ENCODE results near the gene GRB7.
"Not testable (repeated sequence)": the region's sequence is repeated elsewhere in the genome, so short reads cannot be mapped to it uniquely, and the experiment has no call there.

Gene GRB7

DNA sequence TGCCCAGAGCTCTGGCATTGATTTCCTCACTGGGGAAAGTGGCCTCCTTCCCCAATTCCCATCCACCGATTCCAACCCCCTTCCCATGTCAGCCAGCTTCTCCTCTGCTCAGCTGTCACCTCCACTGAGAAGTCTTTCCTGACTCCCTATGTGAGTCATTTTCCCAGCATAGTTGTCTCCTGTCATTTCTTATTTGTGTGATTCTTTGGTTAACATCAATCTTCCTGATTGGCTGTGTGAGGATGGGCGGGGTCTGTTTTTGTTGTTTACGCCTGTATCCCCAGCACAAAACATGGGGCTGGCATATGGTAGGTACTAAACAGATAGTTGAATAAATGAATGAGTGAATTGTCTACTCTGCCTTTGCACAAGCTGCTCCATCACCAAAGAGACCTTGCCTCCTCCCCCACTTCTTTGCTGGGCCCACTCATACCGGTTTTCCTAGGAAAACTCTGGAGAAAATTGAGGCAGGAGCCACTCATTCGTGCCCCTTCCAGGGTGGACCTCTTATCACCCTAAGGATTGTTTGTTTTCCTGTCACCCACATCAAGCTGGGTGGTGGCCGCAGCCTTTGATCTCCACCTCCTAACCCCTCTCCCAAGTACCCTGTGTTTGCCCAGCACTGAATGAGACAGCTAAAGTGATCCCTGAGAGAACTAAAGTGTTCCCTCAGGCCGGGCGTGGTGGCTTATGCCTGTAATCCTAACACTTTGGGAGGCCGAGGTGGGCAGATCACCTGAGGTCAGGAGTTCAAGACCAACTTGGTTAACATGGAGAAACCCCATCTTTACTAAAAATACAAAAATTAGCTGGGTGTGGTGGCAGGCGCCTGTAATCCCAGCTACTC, 1.2 kb upstream of the GRB7 start:
- no peak for DNase-seq (ENCODE audit: low spot score)

- DNase-seq (ENCODE audit: low spot score): no peak
Observed at GRCh38 chr17:39737206-39737759, 455 bp upstream of the GRB7 start.

GRCh38 chr17:39738568-39738901, 797 bp downstream of the GRB7 start:
- no peak for DNase-seq (ENCODE audit: low spot score)

DNA sequence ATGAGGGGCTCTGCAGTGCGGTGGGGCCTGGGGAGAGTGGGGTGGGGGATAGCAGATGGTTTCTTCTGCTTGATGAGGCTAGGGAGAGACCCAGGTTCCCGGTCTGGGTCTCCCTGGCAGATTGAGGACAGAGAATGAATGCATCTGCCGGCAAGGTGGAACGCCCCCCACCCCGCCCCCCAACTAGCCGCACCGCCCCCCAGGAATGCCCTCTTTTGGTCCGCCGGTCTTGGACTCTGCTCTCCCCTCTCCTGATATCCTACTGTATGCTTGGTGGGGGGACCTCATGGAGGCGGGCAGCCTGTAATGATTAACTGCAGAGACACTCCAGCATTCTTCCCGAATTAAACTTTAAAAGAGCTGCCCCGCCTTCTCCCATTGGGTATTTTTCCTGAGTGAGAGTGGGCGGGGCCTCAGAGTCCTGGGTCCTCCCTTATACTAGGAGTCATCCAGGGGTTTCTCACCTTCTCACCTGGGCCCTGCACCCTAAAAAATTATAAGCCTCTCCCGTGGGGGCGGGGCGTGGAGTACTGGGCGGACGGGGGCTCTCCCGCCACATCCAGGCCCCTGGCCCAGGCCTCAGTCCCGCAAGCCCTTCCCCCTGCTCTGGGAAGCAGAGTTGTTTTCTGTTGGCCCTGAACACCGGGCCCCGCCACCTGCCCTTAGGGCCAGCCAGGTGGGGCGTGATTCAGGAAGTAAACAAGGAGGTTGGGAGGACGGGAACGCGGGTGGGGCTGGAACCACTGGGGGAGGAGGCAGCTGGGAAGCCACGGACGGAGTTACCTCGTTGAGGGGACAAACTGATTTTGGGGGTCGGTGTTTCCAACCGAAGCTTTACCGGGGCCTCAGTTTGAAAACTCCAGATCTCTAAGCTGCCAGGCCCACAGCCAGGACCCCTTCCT, 1.5 kb downstream of the GRB7 start:
- DNase-seq (ENCODE audit: low spot score): peak; percentile 77

DNA sequence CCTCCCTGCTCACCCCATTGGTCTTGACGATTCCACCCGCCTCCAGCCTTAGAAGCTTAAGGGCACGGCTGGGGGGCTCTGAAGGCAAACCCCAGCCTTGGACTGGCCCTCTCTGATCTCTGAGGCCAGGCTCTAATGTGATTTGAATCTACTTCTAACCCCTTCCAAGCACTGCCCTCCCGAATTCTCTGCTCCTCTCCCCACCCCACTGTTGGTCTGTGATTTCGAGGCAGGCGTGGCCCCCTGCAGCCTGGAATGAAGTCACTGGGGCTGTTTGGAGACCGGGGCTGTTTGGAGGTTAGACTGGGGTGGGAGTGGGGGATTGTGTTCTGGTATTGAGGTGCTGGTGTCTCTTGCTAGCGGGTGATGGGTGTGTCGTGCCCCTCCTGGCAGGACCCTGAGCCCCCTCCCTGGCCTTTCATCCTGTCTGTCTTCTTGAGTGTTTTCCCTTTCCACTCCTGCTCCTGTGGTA, 2.2 kb downstream of the GRB7 start:
- DNase-seq (ENCODE audit: low spot score): no peak

- no peak for DNase-seq (ENCODE audit: low spot score)
Observed at GRCh38 chr17:39740357-39741111, 2.8 kb downstream of the GRB7 start.

- no peak for DNase-seq (ENCODE audit: low spot score)
Observed at GRCh38 chr17:39742126-39742855, 4.6 kb downstream of the GRB7 start.

DNA sequence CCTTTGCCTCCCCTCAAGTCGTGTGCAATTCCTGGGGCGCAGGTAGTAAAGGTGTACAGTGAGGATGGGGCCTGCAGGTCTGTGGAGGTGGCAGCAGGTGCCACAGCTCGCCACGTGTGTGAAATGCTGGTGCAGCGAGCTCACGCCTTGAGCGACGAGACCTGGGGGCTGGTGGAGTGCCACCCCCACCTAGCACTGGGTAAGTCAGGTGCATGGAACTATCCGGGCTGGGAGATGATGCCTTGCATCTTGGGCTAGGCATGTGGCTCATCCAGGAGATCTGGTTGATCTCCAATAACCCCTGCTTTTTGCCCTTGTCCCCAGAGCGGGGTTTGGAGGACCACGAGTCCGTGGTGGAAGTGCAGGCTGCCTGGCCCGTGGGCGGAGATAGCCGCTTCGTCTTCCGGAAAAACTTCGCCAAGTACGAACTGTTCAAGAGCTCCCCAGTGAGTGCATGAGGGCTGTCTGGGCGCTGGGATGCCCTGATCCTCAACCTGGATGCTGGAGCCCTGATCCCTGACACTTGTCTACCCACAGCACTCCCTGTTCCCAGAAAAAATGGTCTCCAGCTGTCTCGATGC, 5.2 kb downstream of the GRB7 start:
- DNase-seq (ENCODE audit: low spot score): no peak

DNA sequence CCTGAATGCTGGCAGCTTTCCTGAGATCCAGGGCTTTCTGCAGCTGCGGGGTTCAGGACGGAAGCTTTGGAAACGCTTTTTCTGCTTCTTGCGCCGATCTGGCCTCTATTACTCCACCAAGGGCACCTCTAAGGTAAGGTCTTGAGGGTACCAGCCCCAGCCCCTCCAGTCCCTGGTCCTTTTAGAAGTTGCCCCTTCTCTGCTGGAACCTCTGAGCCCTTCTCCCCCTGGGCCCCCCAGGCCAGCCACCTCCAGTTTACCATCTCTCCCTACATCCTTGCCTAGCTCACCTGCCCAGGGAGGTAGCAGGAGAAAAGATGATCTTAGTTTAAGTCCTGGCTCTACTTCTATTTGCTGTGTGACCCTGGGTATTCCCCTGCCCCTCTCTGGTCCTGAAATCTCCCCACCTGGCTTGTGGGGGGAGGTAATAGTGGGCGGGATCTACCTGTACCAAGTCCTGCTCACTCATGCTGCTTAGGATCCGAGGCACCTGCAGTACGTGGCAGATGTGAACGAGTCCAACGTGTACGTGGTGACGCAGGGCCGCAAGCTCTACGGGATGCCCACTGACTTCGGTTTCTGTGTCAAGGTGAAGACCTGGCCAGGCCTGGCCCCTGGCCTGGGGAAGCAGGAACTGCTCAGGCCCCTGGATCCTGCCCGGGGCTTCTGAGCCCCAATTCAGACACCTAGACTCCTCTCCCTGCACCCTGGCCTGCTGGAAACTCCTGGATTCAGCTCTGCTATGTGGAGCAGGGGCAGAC, 6.5 kb downstream of the GRB7 start:
- no peak for DNase-seq (ENCODE audit: low spot score)

DNA sequence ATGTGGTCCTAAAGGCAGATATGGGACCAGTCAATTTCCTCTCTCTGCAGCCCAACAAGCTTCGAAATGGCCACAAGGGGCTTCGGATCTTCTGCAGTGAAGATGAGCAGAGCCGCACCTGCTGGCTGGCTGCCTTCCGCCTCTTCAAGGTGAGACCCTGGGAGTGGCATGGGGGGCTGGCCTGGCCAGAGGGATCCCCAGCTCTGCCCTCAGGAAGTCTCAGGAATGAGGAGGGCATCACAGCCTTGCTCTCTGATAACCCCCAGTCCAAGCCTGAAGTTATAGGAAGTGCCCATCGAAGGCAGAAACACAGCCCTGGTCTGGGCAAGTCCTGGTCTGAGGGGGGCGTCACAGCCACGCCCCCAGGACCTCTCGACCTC, 7.1 kb downstream of the GRB7 start:
- DNase-seq (ENCODE audit: low spot score): no peak

DNA sequence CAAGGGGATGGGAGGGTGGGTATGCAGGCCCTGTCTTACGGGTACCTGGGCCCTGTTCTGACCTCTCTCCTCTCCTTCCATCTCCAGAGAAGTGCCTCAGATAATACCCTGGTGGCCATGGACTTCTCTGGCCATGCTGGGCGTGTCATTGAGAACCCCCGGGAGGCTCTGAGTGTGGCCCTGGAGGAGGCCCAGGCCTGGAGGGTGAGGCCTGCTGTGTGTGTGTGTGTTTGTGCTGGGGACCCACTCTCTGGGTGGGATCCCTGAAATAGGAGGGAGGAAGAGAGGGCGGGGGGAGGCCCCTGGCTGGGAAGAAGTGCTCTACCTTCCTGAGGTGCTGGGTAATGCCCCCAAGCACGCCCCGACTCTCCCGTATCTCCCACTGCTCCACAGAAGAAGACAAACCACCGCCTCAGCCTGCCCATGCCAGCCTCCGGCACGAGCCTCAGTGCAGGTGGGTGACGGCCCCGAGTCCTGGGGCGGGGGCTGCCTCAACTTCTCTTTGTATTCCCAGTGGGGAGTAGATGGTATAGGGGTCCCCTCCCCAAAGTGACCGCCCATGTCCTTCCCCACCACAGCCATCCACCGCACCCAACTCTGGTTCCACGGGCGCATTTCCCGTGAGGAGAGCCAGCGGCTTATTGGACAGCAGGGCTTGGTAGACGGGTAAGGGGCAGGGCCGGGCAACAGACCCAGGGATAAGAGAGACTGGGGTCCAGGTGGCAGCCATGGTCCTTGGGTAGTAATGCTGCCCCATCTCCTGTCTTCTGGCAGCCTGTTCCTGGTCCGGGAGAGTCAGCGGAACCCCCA, 7.8 kb downstream of the GRB7 start:
- DNase-seq (ENCODE audit: low spot score): no peak

DNA sequence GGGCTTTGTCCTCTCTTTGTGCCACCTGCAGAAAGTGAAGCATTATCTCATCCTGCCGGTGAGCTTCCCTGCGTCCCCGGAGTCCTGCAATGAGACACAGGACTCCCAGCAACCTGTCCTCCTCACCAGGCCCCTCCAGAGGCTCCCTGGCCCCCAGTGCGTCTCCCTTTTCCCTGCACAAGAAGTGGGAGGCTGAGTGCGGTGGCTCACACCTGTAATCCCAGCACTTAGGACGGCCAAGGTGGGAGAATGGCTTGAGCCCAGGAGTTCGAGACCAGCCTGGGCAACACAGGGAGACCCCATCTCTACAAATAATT, 8.4 kb downstream of the GRB7 start:
- DNase-seq (ENCODE audit: low spot score): no peak

GRCh38 chr17:39747745-39748144, 10.0 kb downstream of the GRB7 start:
- no peak for DNase-seq (ENCODE audit: low spot score)

DNA sequence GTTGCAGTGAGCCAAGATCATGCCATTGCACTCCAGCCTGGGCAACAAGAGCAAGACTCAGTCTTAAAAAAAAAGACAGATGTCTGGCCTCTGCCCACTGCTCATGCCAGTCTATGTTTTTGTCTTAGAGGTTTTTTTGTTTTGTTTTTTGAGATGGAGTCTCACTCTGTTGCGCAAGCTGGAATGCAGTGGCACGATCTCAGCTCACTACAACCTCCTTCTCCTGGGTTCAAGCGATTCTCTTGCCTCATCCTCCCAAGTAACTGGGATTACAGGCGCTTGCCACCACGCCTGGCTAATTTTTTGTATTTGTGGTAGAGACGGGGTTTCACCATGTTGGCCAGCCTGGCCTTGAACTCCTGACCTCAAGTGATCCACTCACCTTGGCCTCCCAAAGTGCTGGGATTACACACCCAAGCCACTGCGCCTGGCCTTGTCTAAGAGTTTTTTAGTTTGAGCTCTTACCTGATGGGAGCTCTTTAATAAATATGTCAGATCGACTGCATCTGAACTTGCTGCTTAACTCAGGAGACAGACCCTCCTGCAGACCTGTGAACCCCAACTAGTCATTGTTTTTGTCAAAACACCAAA, 10.8 kb downstream of the GRB7 start:
- DNase-seq (ENCODE audit: low spot score): not testable (repeated sequence)

DNA sequence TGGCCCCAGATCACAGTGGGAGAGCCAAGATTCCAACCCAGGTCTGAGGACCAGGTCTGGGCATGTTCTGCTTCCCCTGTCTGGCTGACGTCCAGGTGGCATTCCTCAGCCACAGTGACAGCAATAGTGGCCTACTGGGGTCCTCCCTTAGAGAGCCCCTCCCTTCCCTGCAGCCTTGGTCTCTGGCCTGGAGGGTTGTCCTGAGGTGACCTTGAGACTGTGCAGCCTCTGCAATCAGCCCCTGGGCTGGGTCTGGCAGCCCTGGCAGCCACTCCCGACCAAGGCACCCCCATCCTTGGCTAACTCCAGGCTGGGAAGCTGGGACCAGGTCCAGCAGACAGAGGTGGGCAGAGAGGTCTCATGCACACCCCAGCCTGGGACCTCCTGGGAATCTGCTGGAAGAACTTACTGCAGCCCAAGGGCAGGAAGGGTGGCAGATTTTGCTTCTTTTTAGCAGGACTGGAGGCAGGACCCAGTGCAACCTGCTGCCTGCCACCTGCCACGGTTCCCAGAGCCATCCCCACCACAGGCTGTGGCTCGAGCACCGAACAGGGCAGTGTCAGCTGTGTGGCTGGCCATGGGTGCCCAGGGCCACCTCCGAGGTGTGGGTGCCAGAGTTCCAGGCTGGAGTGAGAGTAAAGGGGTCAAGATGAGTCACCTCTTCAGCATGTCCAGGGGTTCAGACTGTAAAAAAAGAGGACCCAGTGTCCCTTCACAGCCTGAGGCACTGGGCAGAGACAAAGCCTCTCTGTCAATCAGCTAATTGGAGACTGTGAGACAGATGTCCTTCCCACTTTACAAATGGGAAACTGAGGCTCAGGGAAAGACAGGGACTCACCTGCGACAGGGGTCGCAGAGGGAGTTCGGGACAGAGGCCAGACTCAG, 12.6 kb downstream of the GRB7 start:
- DNase-seq (ENCODE audit: low spot score): no peak

GRCh38 chr17:39751016-39751543, 13.3 kb downstream of the GRB7 start:
- DNase-seq (ENCODE audit: low spot score): no peak

GRCh38 chr17:39751637-39752036, 13.9 kb downstream of the GRB7 start:
- DNase-seq (ENCODE audit: low spot score): no peak
